ENCODE data around the gene CST3.
"Not testable (repeated sequence)": the region's sequence is repeated elsewhere in the genome, so short reads cannot be mapped to it uniquely, and the experiment has no call there.

CST3 gene

GRCh38 chr20:23670361-23670760 is 32.6 kb upstream of the CST3 start:
- Histone ChIP-seq H3K4me1 (ENCODE audit: control insufficient read depth, insufficient read depth, low read length) (no peaks in the 10 kb centered on the region), H3K4me2 (ENCODE audit: low read length) (no peak overlapping the region), H3K36me3 (ENCODE audit: insufficient read depth, low read length) (no peaks in the 10 kb centered on the region), H3K27me3 (ENCODE audit: control insufficient read depth, insufficient read depth, low read length) (peaks cover 4% of the 10 kb centered on the region), H3K9ac (ENCODE audit: low read depth, low read length) (no peak overlapping the region), H3K4me3 (ENCODE audit: low read length) (no peak overlapping the region), H3K9me3 (replicated peaks; ENCODE audit: low read length) (no peaks in the 10 kb centered on the region)

DNA sequence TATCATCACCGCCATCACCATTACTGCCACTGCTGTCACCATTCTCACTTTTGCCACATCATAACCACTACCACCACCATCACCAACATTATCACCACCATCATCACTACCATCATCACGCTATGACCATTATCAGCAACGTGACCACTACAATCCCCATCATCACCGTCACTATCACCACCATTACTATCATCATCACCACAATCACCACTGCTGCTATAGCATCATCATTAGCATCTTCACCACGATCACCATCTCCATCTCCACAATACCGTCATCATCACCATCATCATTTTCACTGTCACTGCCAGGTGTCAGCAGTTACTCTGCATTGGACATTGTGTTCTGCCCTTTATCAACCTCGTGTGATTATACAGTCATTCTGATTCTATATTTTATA is 32.1 kb upstream of the CST3 start:
- Histone ChIP-seq H3K27me3 (ENCODE audit: control insufficient read depth, insufficient read depth, low read length) (peaks cover 4% of the 10 kb centered on the region), H3K9ac (ENCODE audit: low read depth, low read length) (no peak overlapping the region), H3K9me3 (replicated peaks; ENCODE audit: low read length) (no peaks in the 10 kb centered on the region), H3K4me1 (ENCODE audit: control insufficient read depth, insufficient read depth, low read length) (no peaks in the 10 kb centered on the region), H3K36me3 (ENCODE audit: insufficient read depth, low read length) (no peaks in the 10 kb centered on the region), H3K4me2 (ENCODE audit: low read length) (no peak overlapping the region), H3K4me3 (ENCODE audit: low read length) (no peak overlapping the region)

DNA sequence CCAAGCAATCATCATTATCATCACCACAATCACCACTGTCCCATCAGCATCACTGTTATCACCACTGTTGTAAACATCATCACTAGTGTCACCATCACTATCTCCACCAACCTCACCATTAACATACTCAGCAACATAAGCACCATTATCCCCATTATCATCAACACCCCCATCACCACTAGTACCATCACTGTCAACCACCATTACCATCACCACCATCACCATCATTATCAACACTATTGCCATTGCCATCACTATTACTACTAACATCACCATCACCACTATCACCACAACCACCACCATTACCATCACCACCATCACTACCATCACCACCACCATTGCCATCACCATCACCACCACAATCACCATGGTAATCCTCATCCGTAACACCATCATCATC is 31.6 kb upstream of the CST3 start:
- H3K36me3 ChIP-seq (ENCODE audit: insufficient read depth, low read length): no peaks in the 10 kb centered on the region
- H3K9ac ChIP-seq (ENCODE audit: low read depth, low read length): no peak overlapping the region
- no peak overlapping the region for H3K4me2 ChIP-seq (ENCODE audit: low read length)
- H3K27me3 ChIP-seq (ENCODE audit: control insufficient read depth, insufficient read depth, low read length): peaks cover 5% of the 10 kb centered on the region
- no peaks in the 10 kb centered on the region for H3K9me3 ChIP-seq (replicated peaks; ENCODE audit: low read length)
- H3K4me1 ChIP-seq (ENCODE audit: control insufficient read depth, insufficient read depth, low read length): no peaks in the 10 kb centered on the region
- H3K4me3 ChIP-seq (ENCODE audit: low read length): no peak overlapping the region

DNA sequence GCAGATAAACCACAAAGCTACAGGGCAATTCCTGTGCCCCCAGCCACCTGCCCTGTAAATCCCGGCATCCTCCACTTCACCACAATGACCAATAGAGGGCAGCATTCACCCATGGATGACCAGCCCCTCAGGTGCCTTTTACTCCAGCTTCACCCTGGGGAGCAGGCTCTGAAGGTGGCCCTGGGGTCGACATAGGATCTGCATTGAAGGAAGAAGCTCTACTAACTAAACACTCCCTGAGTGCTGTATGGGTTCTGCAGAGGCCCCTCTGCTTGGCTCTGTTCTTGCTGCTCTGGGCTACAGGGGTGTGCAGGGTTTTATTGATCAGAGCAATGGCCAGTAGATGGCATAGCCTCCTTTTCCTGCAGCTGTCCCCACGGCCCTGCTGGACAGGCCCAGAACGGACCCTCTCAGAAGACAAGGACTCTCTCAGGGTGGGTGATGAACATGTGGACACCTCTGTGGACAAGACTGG is 30.8 kb upstream of the CST3 start:
- Histone ChIP-seq H3K4me2 (ENCODE audit: low read length) (no peak overlapping the region), H3K4me1 (ENCODE audit: control insufficient read depth, insufficient read depth, low read length) (no peaks in the 10 kb centered on the region), H3K27me3 (ENCODE audit: control insufficient read depth, insufficient read depth, low read length) (peaks cover 8% of the 10 kb centered on the region), H3K9ac (ENCODE audit: low read depth, low read length) (no peak overlapping the region), H3K36me3 (ENCODE audit: insufficient read depth, low read length) (no peaks in the 10 kb centered on the region), H3K4me3 (ENCODE audit: low read length) (no peak overlapping the region), H3K9me3 (replicated peaks; ENCODE audit: low read length) (no peaks in the 10 kb centered on the region)

- H3K9ac ChIP-seq (ENCODE audit: low read depth, low read length): no peak overlapping the region
- peaks cover 8% of the 10 kb centered on the region for H3K27me3 ChIP-seq (ENCODE audit: control insufficient read depth, insufficient read depth, low read length)
- H3K36me3 ChIP-seq (ENCODE audit: insufficient read depth, low read length): no peaks in the 10 kb centered on the region
- no peak overlapping the region for H3K4me3 ChIP-seq (ENCODE audit: low read length)
- no peak overlapping the region for H3K4me2 ChIP-seq (ENCODE audit: low read length)
- H3K4me1 ChIP-seq (ENCODE audit: control insufficient read depth, insufficient read depth, low read length): no peaks in the 10 kb centered on the region
- H3K9me3 ChIP-seq (replicated peaks; ENCODE audit: low read length): no peaks in the 10 kb centered on the region
These were observed 29.9 kb upstream of the CST3 start for GRCh38 chr20:23667666-23668065.

DNA sequence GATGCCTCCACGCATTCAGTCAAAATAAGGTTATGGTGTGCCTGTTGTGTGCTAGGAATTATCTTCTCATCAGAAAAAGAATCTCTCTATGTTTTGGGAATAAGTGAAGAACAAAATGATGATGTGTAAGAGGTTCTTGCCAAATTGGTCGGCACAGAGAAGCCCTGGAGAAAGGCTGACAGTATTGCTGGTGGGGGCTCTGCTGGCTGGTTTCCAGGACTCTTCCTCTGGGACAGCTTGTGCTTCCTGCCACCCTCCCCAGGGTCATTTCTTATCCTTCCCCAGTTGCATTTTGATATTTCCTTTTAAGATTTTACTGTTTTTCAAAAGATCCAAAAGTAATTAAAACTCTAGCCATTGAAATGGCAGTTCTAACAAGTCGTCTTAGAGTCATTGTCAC is 28.9 kb upstream of the CST3 start:
- no peak overlapping the region for H3K4me3 ChIP-seq (ENCODE audit: low read length)
- no peaks in the 10 kb centered on the region for H3K36me3 ChIP-seq (ENCODE audit: insufficient read depth, low read length)
- H3K9ac ChIP-seq (ENCODE audit: low read depth, low read length): no peak overlapping the region
- H3K4me1 ChIP-seq (ENCODE audit: control insufficient read depth, insufficient read depth, low read length): no peaks in the 10 kb centered on the region
- no peak overlapping the region for H3K4me2 ChIP-seq (ENCODE audit: low read length)
- H3K27me3 ChIP-seq (ENCODE audit: control insufficient read depth, insufficient read depth, low read length): peaks cover 16% of the 10 kb centered on the region
- no peaks in the 10 kb centered on the region for H3K9me3 ChIP-seq (replicated peaks; ENCODE audit: low read length)

DNA sequence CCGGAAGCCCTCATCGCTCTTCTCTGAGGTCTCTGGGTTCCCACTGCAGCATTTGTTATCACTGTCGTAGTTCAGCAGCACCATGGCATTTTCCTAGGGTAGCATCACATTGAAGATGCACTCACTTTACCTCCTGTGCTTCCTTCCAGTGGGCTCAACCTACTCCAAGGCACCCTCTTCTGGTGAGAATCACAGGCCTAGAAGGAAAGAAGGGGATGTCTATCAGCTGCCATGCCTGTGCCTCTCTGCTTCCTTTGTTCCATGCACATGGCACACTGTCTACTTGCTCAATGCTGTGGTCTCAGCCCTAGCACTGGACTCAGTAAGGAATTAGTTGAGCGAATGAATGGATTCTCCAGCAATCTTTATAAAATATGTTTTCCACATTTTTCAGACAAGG is 28.4 kb upstream of the CST3 start:
- no peak overlapping the region for H3K4me2 ChIP-seq (ENCODE audit: low read length)
- H3K4me3 ChIP-seq (ENCODE audit: low read length): no peak overlapping the region
- no peaks in the 10 kb centered on the region for H3K9me3 ChIP-seq (replicated peaks; ENCODE audit: low read length)
- H3K27me3 ChIP-seq (ENCODE audit: control insufficient read depth, insufficient read depth, low read length): peaks cover 20% of the 10 kb centered on the region
- no peaks in the 10 kb centered on the region for H3K4me1 ChIP-seq (ENCODE audit: control insufficient read depth, insufficient read depth, low read length)
- H3K9ac ChIP-seq (ENCODE audit: low read depth, low read length): no peak overlapping the region
- H3K36me3 ChIP-seq (ENCODE audit: insufficient read depth, low read length): no peaks in the 10 kb centered on the region

GRCh38 chr20:23664954-23665353 is 27.2 kb upstream of the CST3 start:
- Histone ChIP-seq H3K4me1 (ENCODE audit: control insufficient read depth, insufficient read depth, low read length) (peaks cover 6% of the 10 kb centered on the region), H3K9ac (ENCODE audit: low read depth, low read length) (no peak overlapping the region), H3K36me3 (ENCODE audit: insufficient read depth, low read length) (no peaks in the 10 kb centered on the region), H3K27me3 (ENCODE audit: control insufficient read depth, insufficient read depth, low read length) (peaks cover 20% of the 10 kb centered on the region), H3K4me3 (ENCODE audit: low read length) (no peak overlapping the region), H3K4me2 (ENCODE audit: low read length) (no peak overlapping the region), H3K9me3 (replicated peaks; ENCODE audit: low read length) (no peaks in the 10 kb centered on the region)

DNA sequence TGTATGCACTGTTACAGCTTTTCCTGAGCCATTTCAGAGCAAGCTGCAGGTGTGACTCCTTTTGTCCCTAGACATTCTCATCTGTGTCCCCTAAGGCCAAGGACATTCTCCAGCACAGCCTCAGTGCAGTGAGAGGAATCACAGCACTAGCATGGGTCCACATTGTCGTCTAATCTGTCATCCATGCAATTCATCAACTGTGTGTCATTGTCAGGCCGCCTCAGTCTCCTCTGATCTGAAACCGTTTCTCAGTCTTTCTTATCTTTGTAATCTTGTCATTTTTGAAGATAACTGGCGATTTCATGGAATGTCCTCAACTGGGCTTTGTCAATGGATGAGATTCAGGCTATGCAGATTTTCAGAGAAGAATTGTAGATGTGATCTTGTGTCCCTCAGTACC is 26.3 kb upstream of the CST3 start:
- H3K4me1 ChIP-seq (ENCODE audit: control insufficient read depth, insufficient read depth, low read length); H3K4me2 ChIP-seq (ENCODE audit: low read length); H3K4me3 ChIP-seq (ENCODE audit: low read length); H3K9me3 ChIP-seq (replicated peaks; ENCODE audit: low read length); H3K36me3 ChIP-seq (ENCODE audit: insufficient read depth, low read length); H3K9ac ChIP-seq (ENCODE audit: low read depth, low read length): not testable (repeated sequence)
- H3K27me3 ChIP-seq (ENCODE audit: control insufficient read depth, insufficient read depth, low read length): peaks cover 20% of the 10 kb centered on the region

DNA sequence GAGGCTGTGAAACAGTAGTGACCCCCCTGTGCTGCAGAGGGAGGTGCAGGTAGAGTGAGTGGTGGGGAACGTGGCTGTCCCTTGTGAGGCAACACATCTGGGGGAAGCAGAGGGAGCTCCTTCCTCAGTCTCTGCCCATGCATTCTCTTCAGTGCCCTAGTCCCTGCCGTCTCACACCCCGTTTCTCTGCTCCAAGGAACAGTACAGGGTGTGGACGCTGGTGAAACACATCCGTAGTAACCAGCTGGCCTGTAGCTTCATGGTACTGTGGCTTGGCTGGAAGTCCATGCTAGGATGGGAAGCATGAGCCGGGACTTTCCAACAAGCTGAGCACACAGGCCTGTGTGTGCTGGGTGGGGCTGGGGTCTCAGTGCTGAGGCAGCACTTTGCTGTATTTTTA is 25.4 kb upstream of the CST3 start:
- H3K27me3 ChIP-seq (ENCODE audit: control insufficient read depth, insufficient read depth, low read length): peaks cover 20% of the 10 kb centered on the region
- no peak overlapping the region for H3K4me3 ChIP-seq (ENCODE audit: low read length)
- no peak overlapping the region for H3K9ac ChIP-seq (ENCODE audit: low read depth, low read length)
- no peaks in the 10 kb centered on the region for H3K36me3 ChIP-seq (ENCODE audit: insufficient read depth, low read length)
- no peaks in the 10 kb centered on the region for H3K9me3 ChIP-seq (replicated peaks; ENCODE audit: low read length)
- peaks cover 6% of the 10 kb centered on the region for H3K4me1 ChIP-seq (ENCODE audit: control insufficient read depth, insufficient read depth, low read length)
- no peak overlapping the region for H3K4me2 ChIP-seq (ENCODE audit: low read length)

DNA sequence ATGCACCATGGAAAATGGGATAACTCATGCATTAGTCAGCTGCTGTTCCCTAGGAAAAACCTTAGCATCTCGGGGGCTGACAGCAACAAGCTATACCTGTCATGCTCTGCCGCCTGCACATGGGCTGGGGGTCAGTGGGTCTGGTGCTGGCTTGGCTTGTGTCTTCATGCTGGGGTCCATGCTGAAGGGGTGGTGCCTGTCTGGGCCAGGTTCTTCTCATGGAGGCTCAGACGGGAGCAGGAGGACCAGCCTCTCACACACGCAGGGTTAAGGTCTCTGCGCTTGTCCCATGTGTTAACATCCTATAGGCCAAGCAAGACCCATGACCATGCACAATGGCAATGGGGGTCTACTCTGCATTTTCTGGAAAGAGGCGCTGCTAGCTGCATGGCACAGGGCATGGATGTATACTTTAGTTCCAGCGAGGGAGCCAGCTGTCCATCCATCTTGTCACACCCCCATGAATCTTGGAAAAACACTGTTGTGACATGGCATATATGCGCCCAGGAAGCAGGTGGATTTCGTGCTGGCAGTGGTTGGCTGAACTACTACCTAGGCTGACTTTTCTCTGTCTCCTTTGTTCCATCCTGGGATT is 24.6 kb upstream of the CST3 start:
- Histone ChIP-seq H3K27me3 (ENCODE audit: control insufficient read depth, insufficient read depth, low read length) (peaks cover 20% of the 10 kb centered on the region), H3K9me3 (replicated peaks; ENCODE audit: low read length) (no peaks in the 10 kb centered on the region), H3K36me3 (ENCODE audit: insufficient read depth, low read length) (no peaks in the 10 kb centered on the region), H3K9ac (ENCODE audit: low read depth, low read length) (no peak overlapping the region), H3K4me2 (ENCODE audit: low read length) (no peak overlapping the region), H3K4me1 (ENCODE audit: control insufficient read depth, insufficient read depth, low read length) (peaks cover 6% of the 10 kb centered on the region), H3K4me3 (ENCODE audit: low read length) (no peak overlapping the region)

DNA sequence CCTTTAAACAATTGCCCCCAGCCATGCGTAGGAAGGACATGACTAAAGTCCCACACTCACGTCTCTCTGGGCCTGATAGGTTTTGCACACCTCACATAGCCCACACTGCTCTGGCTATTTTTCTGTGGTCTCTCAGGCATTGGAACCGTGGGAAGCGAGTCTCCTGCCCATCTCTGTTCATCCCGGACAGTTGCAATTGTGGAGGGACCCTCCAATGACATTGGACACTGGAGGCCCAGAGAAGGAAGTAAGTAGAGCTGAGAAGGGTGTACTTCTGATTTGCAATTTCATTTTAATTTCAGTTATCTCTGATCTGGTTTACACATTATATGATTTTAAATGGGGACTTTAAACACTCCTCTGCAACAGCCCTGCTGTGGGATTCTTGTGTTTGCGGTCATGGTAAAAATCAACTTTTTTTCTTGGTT is 23.3 kb upstream of the CST3 start:
- Histone ChIP-seq H3K27me3 (ENCODE audit: control insufficient read depth, insufficient read depth, low read length) (peaks cover 27% of the 10 kb centered on the region), H3K36me3 (ENCODE audit: insufficient read depth, low read length) (no peaks in the 10 kb centered on the region), H3K4me1 (ENCODE audit: control insufficient read depth, insufficient read depth, low read length) (peaks cover 10% of the 10 kb centered on the region), H3K9me3 (replicated peaks; ENCODE audit: low read length) (no peaks in the 10 kb centered on the region), H3K4me3 (ENCODE audit: low read length) (no peak overlapping the region), H3K9ac (ENCODE audit: low read depth, low read length) (no peak overlapping the region), H3K4me2 (ENCODE audit: low read length) (no peak overlapping the region)

Measured in skeletal muscle satellite cell (primary cell).